Prostate gland (tissue), 2 donors: ENCODE measurements around the gene ALOX5AP. TPM values are rescaled to one million over a fixed set of nuclear protein-coding genes. Genes with fewer than 3 reads are reported as not detected.

ENCODE experiments used
- DNase-seq: peaks from one replicate; pipeline ENCODE4 v3.0.0-alpha.2; 2019; ENCODE audit warnings: low spot score
- H3K27ac ChIP-seq, 2 donors: fragments of 200-600 bp; sonication (generic); 2 replicates each; pipeline ENCODE4 v1.5.1; 2017 to 2019
- H3K27me3 ChIP-seq: fragments of 200-600 bp; sonication (generic); replicated peaks from 2 replicates; pipeline ENCODE4 v1.5.1; 2019; ENCODE audit not compliant: insufficient read depth
- H3K36me3 ChIP-seq, 2 donors: fragments of 200-600 bp; sonication (generic); 1 replicate in 1 of 2; 2 replicates in 1 of 2; pipeline versions ENCODE4 v1.5.1 to v1.8.1; 2017 to 2019
- H3K4me1 ChIP-seq: fragments of 200-600 bp; sonication (generic); replicated peaks from 2 replicates; pipeline ENCODE4 v1.5.1; 2019
- H3K4me3 ChIP-seq, 2 donors: fragments of 200-600 bp; sonication (generic); 2 replicates each; pipeline ENCODE4 v1.5.1; 2017 to 2019
- H3K9me3 ChIP-seq: fragments of 200-600 bp; sonication (generic); 2 replicates; pipeline ENCODE4 v1.5.1; 2017
- POLR2A ChIP-seq: fragments of 450-650 bp; IDR thresholded peaks from one replicate; pipeline ENCODE4 v1.6.1; 2016; ENCODE audit warnings: antibody characterized with exemption, mild to moderate bottlenecking
- POLR2AphosphoS5 ChIP-seq: sonication (generic); formaldehyde crosslinking; IDR thresholded peaks from one replicate; pipeline ENCODE4 v1.6.1; 2017; ENCODE audit warnings: antibody characterized with exemption
- WGBS: methylation state at CpG from one replicate; pipeline ENCODE4 v1.1.5; 2018; 5-methylcytosine and 5-hydroxymethylcytosine counted together
- intact Hi-C: fragments of 100-400 bp; cut with DNase I; formaldehyde crosslinking; loops from one replicate; pipeline ENCODE4 v1.14.2; 2022
- total RNA-seq, 2 donors: library from RNA; depleted of rRNA; stranded (reverse); fragments of >200 nt; gene quantifications; one replicate each; pipeline ENCODE4 v1.1.0, GENCODE V29; 2016
- TF ChIP-seq, protein P1 (sequence below), 4 experiments: fragments of 200-600 bp in 2 of 4; fragments of 450-650 bp in 2 of 4; sonication (generic) in 2 of 4; IDR thresholded peaks; 1 replicate in 3 of 4; 2 replicates in 1 of 4; pipeline ENCODE4 v1.5.1; 2016 to 2019; ENCODE audit warnings: antibody characterized with exemption in 4 of 4, mild to moderate bottlenecking in 2 of 4, moderate library complexity in 2 of 4

The ALOX5AP gene
- total RNA-seq, 2 donors from 2014 or later = 7.3 to 20.6 TPM

DNA sequence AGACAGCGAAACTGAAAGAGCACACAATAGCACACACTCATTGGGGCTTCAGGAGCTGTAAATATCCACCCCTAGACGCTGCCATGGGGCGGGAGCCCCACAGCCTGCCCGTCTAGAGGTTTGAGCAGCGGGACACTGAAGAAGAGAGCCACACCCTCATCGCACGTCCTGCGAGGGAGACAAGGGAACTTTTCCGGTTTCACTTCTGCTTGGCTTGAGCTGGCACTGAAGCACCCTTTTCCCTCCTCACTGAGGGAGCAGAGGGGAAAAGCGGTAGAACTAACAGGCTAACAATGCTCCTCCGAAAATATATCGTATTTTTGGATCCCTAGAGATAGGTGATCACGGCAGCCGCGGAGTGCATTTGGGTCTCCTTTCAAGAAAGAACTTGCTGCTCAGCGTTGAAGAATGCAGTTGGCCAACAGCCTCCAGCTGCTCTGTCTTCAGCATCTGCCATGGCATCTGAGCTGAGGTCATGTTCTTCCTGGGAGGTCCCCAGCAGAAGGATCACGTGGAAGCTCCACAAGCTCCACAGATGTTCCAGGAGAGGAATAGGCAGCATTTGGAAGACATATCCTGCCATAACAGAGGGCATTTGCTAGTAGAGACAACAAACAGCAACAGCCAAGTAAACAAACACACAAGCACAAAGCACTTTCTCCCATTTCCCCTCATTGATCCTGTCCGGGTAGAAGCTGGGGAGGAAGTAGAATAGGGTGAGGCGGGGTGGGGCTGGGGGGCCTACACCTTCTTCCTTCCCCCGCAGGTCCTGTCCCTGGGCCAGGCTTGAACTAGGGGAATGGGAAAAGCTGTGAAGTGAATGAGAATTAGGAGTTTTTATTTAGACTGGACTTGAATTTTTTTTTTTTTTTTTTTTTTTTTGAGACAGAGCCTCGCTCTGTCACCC, 44.8 kb upstream of the ALOX5AP start:
- H3K36me3 ChIP-seq = no peaks in the 10 kb centered on the region
- H3K27me3 ChIP-seq = no peaks in the 10 kb centered on the region
- peak; percentile 35 for TF ChIP-seq POLR2AphosphoS5
- TF ChIP-seq, protein P1, sequence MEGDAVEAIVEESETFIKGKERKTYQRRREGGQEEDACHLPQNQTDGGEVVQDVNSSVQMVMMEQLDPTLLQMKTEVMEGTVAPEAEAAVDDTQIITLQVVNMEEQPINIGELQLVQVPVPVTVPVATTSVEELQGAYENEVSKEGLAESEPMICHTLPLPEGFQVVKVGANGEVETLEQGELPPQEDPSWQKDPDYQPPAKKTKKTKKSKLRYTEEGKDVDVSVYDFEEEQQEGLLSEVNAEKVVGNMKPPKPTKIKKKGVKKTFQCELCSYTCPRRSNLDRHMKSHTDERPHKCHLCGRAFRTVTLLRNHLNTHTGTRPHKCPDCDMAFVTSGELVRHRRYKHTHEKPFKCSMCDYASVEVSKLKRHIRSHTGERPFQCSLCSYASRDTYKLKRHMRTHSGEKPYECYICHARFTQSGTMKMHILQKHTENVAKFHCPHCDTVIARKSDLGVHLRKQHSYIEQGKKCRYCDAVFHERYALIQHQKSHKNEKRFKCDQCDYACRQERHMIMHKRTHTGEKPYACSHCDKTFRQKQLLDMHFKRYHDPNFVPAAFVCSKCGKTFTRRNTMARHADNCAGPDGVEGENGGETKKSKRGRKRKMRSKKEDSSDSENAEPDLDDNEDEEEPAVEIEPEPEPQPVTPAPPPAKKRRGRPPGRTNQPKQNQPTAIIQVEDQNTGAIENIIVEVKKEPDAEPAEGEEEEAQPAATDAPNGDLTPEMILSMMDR (IDR thresholded peaks at IDR 0.05) = no peak
- intact Hi-C loops = no loop called here
- peak; percentile 38 for DNase-seq
- no peaks in the 10 kb centered on the region for H3K4me1 ChIP-seq
- peak overlapping the region; percentile 49 to 61 for H3K27ac ChIP-seq
- 20% methylated on average over 21 of the region's 21 CpGs for WGBS
- H3K4me3 ChIP-seq = peak overlapping the region; percentile 21 to 29
- no peaks in the 10 kb centered on the region for H3K9me3 ChIP-seq

DNA sequence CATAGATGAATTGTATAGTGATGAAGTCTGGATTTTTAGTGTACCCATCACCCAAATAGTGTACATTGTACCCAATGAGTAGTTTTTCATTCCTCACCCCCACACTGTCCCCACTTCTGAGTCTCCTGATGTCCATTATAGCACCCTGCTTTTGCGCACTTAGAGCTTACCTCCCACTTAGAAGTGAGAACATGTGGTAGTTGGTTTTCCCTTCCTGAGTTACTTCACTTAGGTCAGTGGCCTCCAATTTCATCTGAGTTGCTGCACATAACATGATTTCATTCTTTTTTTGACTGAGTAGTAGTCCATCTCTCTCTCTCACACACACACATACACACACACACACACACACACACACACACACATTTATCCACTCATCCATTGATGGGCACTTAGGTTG, 43.2 kb upstream of the ALOX5AP start:
- Histone ChIP-seq H3K27me3 (no peaks in the 10 kb centered on the region), H3K27ac (no peak overlapping the region), H3K4me3 (no peak overlapping the region), H3K4me1 (no peaks in the 10 kb centered on the region), H3K36me3 (no peaks in the 10 kb centered on the region), H3K9me3 (no peaks in the 10 kb centered on the region)
- TF ChIP-seq POLR2A (no peak), POLR2AphosphoS5 (no peak)
- TF ChIP-seq, protein P1 (IDR thresholded peaks at IDR 0.05) = no peak
- no peak for DNase-seq
- 96% methylated on average over 1 of the region's 1 CpG for WGBS
- intact Hi-C loops = no loop called here

DNA sequence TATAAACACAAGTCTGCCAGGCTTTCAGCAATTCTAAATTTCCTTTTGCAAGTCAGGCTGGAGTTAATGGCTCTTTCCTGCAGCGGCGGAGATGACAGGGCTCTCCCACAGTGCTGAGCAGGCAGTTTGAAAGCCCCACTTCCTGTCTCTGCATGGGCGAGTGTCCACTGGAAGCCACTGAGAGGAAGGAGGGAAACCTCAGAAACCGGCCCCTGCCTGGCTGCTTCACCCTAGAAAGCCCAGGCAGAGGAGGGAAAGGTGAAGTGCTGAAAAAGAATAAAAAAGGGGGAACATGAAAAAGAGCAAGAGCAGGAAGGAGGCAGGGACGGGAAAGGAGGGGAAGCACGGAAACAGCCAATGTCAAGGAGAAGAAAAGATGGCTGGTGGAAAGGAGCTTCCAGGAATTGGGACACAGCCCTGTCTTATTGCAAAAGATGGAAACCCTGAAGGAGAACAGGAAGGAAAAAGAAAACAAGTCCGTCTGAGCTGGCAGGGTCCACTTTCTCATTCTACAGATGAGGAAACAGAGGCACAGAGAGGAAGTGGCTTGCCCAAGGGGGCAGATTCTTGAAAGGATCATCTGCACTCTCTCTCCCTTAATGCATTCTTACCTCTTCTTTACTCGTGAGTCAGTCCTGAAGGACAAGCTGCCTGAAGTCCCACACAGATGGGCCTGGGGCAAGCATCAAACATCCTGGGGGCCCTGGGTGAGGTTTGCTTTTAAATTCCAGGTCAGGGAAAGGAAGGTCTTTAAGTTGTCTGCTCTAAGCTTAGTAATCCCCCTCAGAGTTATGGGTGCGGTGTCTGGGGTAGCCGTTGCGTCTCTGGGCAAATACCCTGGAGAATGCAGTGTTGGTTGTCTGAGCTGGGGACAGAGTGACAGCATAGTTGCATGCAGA, 38.8 kb upstream of the ALOX5AP start:
- intact Hi-C loops = no loop called here
- H3K27ac ChIP-seq = no peak overlapping the region
- no peaks in the 10 kb centered on the region for H3K4me1 ChIP-seq
- H3K9me3 ChIP-seq = no peaks in the 10 kb centered on the region
- H3K27me3 ChIP-seq = no peaks in the 10 kb centered on the region
- H3K36me3 ChIP-seq = no peaks in the 10 kb centered on the region
- H3K4me3 ChIP-seq = no peak overlapping the region
- TF ChIP-seq, protein P1 (IDR thresholded peaks at IDR 0.05) = no peak
- DNase-seq = no peak
- 57% methylated on average over 11 of the region's 11 CpGs for WGBS

DNA sequence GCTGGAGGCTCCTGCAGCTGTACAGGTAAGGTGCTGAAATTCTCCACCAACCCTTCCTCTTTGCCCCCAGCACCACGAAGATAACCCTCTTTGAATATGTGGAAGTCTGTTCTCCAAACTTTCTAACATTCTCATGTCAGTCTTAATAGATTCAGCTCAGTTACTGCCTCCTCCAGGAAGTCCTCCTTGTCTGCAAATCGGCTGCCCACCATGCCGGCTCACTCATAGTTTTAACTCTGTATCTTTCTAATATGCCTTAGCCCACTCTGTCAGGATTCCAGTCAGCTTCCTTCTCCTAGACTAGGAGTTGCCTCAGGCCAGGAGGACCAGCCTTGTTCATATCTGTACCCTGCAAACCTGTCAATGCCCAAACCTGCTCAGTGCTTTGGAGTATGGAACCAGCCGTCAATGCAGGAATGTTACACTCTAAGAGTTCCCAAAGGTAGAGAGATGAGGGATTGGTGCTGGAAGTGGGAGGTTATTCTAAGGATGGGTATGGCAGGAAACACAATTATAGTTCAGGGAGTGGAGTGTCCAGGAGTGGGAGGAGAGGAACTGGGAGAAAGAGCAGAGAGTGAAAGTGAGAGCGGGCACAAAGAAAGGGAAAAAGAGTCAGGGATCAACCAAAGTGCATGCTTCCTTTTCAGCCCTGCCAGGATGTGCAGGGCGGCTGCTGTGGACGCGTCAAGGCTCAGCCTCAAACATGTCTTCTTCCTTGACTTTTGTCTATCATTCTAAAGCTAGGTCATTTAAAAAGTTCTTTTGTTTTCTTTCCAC, 38.0 kb upstream of the ALOX5AP start:
- no peak overlapping the region for H3K4me3 ChIP-seq
- H3K4me1 ChIP-seq = no peaks in the 10 kb centered on the region
- DNase-seq = no peak
- H3K27ac ChIP-seq = no peak overlapping the region
- 58% methylated on average over 8 of the region's 8 CpGs for WGBS
- intact Hi-C loops = no loop called here
- no peaks in the 10 kb centered on the region for H3K36me3 ChIP-seq
- no peaks in the 10 kb centered on the region for H3K27me3 ChIP-seq
- H3K9me3 ChIP-seq = no peaks in the 10 kb centered on the region
- TF ChIP-seq POLR2A (no peak), POLR2AphosphoS5 (no peak)
- TF ChIP-seq, protein P1 (IDR thresholded peaks at IDR 0.05) = no peak
